PFSK-1 (cell line): ENCODE data around the gene PWWP2B.

Source experiments
- FOXP2 ChIP-seq: optimal IDR thresholded peaks from 2 replicates; pipeline ENCODE3; 2011; ENCODE audit warnings: borderline replicate concordance, control low read depth, inconsistent platforms; ENCODE audit not compliant: insufficient read depth; ENCODE audit errors: extremely low read length, extremely low read depth
- POLR2AphosphoS5 ChIP-seq: IDR thresholded peaks from 2 replicates; pipeline ENCODE4 v1.6.1; 2012; ENCODE audit warnings: low read depth, mild to moderate bottlenecking, control low read depth, low read length, moderate library complexity
- REST ChIP-seq, 2 experiments: IDR thresholded peaks; 2 replicates each; pipeline versions ENCODE4 v1.6.1 to v1.8.0; 2011 to 2012; ENCODE audit warnings: low read depth in 2 of 2, low read length in 2 of 2, control low read depth in 1 of 2, inconsistent platforms in 1 of 2, mild to moderate bottlenecking in 1 of 2, moderate library complexity in 1 of 2; ENCODE audit not compliant: insufficient read depth in 1 of 2
- SIN3A ChIP-seq: IDR thresholded peaks from 2 replicates; pipeline ENCODE4 v1.6.1; 2012; ENCODE audit warnings: mild to moderate bottlenecking, low read length, moderate library complexity, borderline replicate concordance; ENCODE audit not compliant: insufficient read depth
- TAF1 ChIP-seq: IDR thresholded peaks from 2 replicates; pipeline ENCODE4 v1.6.1; 2012; ENCODE audit warnings: low read length, control low read depth, borderline replicate concordance; ENCODE audit not compliant: insufficient read depth

PWWP2B gene

GRCh38 chr10:132392811-132393694 lies 3.9 kb upstream of the PWWP2B start:
- no peak for TF ChIP-seq TAF1
- TF ChIP-seq SIN3A = no peak
- TF ChIP-seq POLR2AphosphoS5 = no peak
- no peak for TF ChIP-seq REST (IDR thresholded peaks at IDR 0.05; ENCODE audit: insufficient read depth in 1 of 2, low read depth in 2 of 2, low read length in 2 of 2)
- TF ChIP-seq FOXP2 = no peak

GRCh38 chr10:132393695-132394181 lies 3.3 kb upstream of the PWWP2B start:
- TF ChIP-seq REST (IDR thresholded peaks at IDR 0.05; ENCODE audit: insufficient read depth in 1 of 2, low read depth in 2 of 2, low read length in 2 of 2) (no peak), TAF1 (no peak), POLR2AphosphoS5 (no peak), SIN3A (no peak), FOXP2 (no peak)

- TF ChIP-seq FOXP2 (no peak), TAF1 (no peak), POLR2AphosphoS5 (no peak), REST (IDR thresholded peaks at IDR 0.05; ENCODE audit: insufficient read depth in 1 of 2, low read depth in 2 of 2, low read length in 2 of 2) (no peak), SIN3A (no peak)
Measured at GRCh38 chr10:132394201-132394811, 2.7 kb upstream of the PWWP2B start.

- TF ChIP-seq SIN3A = no peak
- no peak for TF ChIP-seq REST (IDR thresholded peaks at IDR 0.05; ENCODE audit: insufficient read depth in 1 of 2, low read depth in 2 of 2, low read length in 2 of 2)
- no peak for TF ChIP-seq TAF1
- no peak for TF ChIP-seq FOXP2
- no peak for TF ChIP-seq POLR2AphosphoS5
Measured at GRCh38 chr10:132394936-132395703, 1.9 kb upstream of the PWWP2B start.
